SU-DHL-6 (cell line): ENCODE data around the gene P2RY14.

Source experiments
- EZH2phosphoT487 ChIP-seq: fragments of 200-600 bp; sonication (generic), shearing (Covaris generic); conservative IDR thresholded peaks from 2 replicates; pipeline ENCODE4 v1.6.1; 2018; ENCODE audit warnings: mild to moderate bottlenecking, antibody characterized with exemption, low read length, moderate library complexity, mixed read lengths
- TF ChIP-seq, protein P1 (sequence below): fragments of 200-600 bp; sonication (generic); IDR thresholded peaks from one replicate; pipeline ENCODE4 v1.5.1; 2017; ENCODE audit warnings: antibody characterized with exemption, mild to moderate bottlenecking, low read length, moderate library complexity; ENCODE audit not compliant: insufficient read depth, poor library complexity, severe bottlenecking

DNA sequence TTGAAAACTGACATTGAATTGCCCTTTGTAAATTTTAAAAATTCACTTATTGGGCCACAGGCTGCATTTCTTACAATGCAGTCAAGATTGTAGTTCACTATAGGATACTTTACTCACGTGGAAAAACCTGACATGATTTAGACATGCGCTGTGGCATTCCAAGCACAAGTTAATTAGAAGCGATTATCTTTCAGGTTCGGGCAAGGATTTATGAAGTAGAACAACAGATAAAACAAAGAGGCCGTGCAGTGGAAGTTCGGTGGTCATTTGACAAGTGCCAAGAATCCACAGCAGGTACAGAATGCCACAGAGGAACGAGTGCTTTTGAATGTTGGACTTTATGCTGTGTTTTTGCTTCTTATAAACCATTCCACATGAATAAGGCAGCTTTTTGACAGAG lies 113.1 kb downstream of the P2RY14 start:
- TF ChIP-seq, protein P1, sequence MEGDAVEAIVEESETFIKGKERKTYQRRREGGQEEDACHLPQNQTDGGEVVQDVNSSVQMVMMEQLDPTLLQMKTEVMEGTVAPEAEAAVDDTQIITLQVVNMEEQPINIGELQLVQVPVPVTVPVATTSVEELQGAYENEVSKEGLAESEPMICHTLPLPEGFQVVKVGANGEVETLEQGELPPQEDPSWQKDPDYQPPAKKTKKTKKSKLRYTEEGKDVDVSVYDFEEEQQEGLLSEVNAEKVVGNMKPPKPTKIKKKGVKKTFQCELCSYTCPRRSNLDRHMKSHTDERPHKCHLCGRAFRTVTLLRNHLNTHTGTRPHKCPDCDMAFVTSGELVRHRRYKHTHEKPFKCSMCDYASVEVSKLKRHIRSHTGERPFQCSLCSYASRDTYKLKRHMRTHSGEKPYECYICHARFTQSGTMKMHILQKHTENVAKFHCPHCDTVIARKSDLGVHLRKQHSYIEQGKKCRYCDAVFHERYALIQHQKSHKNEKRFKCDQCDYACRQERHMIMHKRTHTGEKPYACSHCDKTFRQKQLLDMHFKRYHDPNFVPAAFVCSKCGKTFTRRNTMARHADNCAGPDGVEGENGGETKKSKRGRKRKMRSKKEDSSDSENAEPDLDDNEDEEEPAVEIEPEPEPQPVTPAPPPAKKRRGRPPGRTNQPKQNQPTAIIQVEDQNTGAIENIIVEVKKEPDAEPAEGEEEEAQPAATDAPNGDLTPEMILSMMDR = no peak
- no peak for TF ChIP-seq EZH2phosphoT487
